Measurements from ENCODE around the gene SF3B4.
"Not testable (repeated sequence)": the region's sequence is repeated elsewhere in the genome, so short reads cannot be mapped to it uniquely, and the experiment has no call there.

SF3B4 gene

GRCh38 chr1:149927563-149928400 lies at the start of gene SF3B4:
Gene SF3B4, minus strand, starts transcription at chr1:149927803. Its CDS starts 44 bp downstream, at chr1:149927759.
- FAIRE-seq (peak; percentile 14), DNase-seq (ENCODE audit: low spot score) (peak; percentile 83)

- DNase-seq (ENCODE audit: low spot score), result no peak
- FAIRE-seq, result no peak
Observed at GRCh38 chr1:149977345-149977744, 49.7 kb upstream of the SF3B4 start.

- no peak for DNase-seq (ENCODE audit: low spot score)
- FAIRE-seq, result no peak
Observed at GRCh38 chr1:149972547-149972946, 44.9 kb upstream of the SF3B4 start.

- DNase-seq (ENCODE audit: low spot score) (no peak), FAIRE-seq (no peak)
Observed at GRCh38 chr1:149967646-149968045, 40.0 kb upstream of the SF3B4 start.

- no peak for DNase-seq (ENCODE audit: low spot score)
- FAIRE-seq, result no peak
Observed at GRCh38 chr1:149967041-149967440, 39.4 kb upstream of the SF3B4 start.

GRCh38 chr1:149966405-149966804 lies 38.8 kb upstream of the SF3B4 start:
- DNase-seq (ENCODE audit: low spot score), result no peak
- no peak for FAIRE-seq

- DNase-seq (ENCODE audit: low spot score), result no peak
Observed at GRCh38 chr1:149965440-149965839, 37.8 kb upstream of the SF3B4 start.

GRCh38 chr1:149963358-149963757 lies 35.8 kb upstream of the SF3B4 start:
- no peak for DNase-seq (ENCODE audit: low spot score)

More at GRCh38 chr1:149965440-149965839, 37.8 kb upstream of the SF3B4 start:
- no peak for FAIRE-seq

GRCh38 chr1:149962736-149963135 lies 35.1 kb upstream of the SF3B4 start:
- FAIRE-seq (no peak), DNase-seq (ENCODE audit: low spot score) (no peak)

More at GRCh38 chr1:149963358-149963757, 35.8 kb upstream of the SF3B4 start:
- no peak for FAIRE-seq

- DNase-seq (ENCODE audit: low spot score) (peak; percentile 57), FAIRE-seq (peak; percentile 63)
Observed at GRCh38 chr1:149962039-149962647, 34.5 kb upstream of the SF3B4 start.

- not testable (repeated sequence) for DNase-seq (ENCODE audit: low spot score); FAIRE-seq
Observed at GRCh38 chr1:149957548-149957947, 29.9 kb upstream of the SF3B4 start.

- FAIRE-seq, result no peak
- DNase-seq (ENCODE audit: low spot score), result no peak
Observed at GRCh38 chr1:149949911-149950310, 22.3 kb upstream of the SF3B4 start.

GRCh38 chr1:149945206-149945605 lies 17.6 kb upstream of the SF3B4 start:
- FAIRE-seq, result no peak

GRCh38 chr1:149942885-149943284 lies 15.3 kb upstream of the SF3B4 start:
- DNase-seq (ENCODE audit: low spot score) (no peak), FAIRE-seq (no peak)

More at GRCh38 chr1:149945206-149945605, 17.6 kb upstream of the SF3B4 start:
- DNase-seq (ENCODE audit: low spot score), result no peak

- FAIRE-seq (no peak), DNase-seq (ENCODE audit: low spot score) (no peak)
Observed at GRCh38 chr1:149942207-149942606, 14.6 kb upstream of the SF3B4 start.

- no peak for DNase-seq (ENCODE audit: low spot score)
- FAIRE-seq, result no peak
Observed at GRCh38 chr1:149940427-149940826, 12.8 kb upstream of the SF3B4 start.

GRCh38 chr1:149938668-149939003 lies 11.0 kb upstream of the SF3B4 start:
- FAIRE-seq; DNase-seq (ENCODE audit: low spot score): not testable (repeated sequence)

- FAIRE-seq, result no peak
- DNase-seq (ENCODE audit: low spot score), result no peak
Observed at GRCh38 chr1:149937759-149938158, 10.2 kb upstream of the SF3B4 start.

GRCh38 chr1:149936992-149937705 lies 9.5 kb upstream of the SF3B4 start:
- DNase-seq (ENCODE audit: low spot score) (peak; percentile 35), FAIRE-seq (peak; percentile 35)

- FAIRE-seq, result no peak
- no peak for DNase-seq (ENCODE audit: low spot score)
Observed at GRCh38 chr1:149936170-149936991, 8.8 kb upstream of the SF3B4 start, which contains the start of gene MTMR11. Gene MTMR11, minus strand, starts transcription at chr1:149936879. Its CDS starts 232 bp downstream, at chr1:149936647.

GRCh38 chr1:149934356-149934755 lies 6.8 kb upstream of the SF3B4 start:
- FAIRE-seq, result no peak
- DNase-seq (ENCODE audit: low spot score), result no peak
